GM12878 (cell line): Measurements from ENCODE around the gene PSME3. TPM values are rescaled to one million over a fixed set of nuclear protein-coding genes. Genes with fewer than 3 reads are reported as not detected.

Experiments used
- ATAC-seq: fragments of 200-7000 bp; cut with Tn5 transposase; 3 replicates; pipeline ENCODE4 v1.9.1; 2020; ENCODE audit warnings: mild to moderate bottlenecking, moderate library complexity
- BruUV-seq: library from RNA; stranded (reverse); fragments of 400-500 nt; replicated peaks from 2 replicates; lab custom pipeline; 2021; lab: Mats Ljungman, UMichigan
- CTCF ChIA-PET: fragments of 300-600 bp; sonication (Branson Sonifier 250); formaldehyde crosslinking; extraction: SDS; loops from one replicate; lab custom pipeline; 2021; ENCODE audit warnings: inconsistent platforms; lab: Yijun Ruan, JAX
- POLR2A ChIA-PET: fragments of 350-600 bp; formaldehyde crosslinking; extraction: SDS; loops from one replicate; lab custom pipeline; 2021; ENCODE audit warnings: inconsistent platforms; lab: Charles Lee
- RAD21 ChIA-PET: fragments of 300-600 bp; sonication (Branson Sonifier 250); formaldehyde crosslinking; loops from one replicate; lab custom pipeline; 2023; ENCODE audit warnings: antibody characterized with exemption; ENCODE audit not compliant: unreplicated experiment; lab: Charles Lee
- SMC1A ChIA-PET: fragments of 300-600 bp; sonication (Branson Sonifier 250); formaldehyde crosslinking; loops from one replicate; lab custom pipeline; 2023; ENCODE audit not compliant: unreplicated experiment, uncharacterized antibody; lab: Charles Lee
- DNase-seq: peaks from one replicate; pipeline ENCODE4 v3.0.0-alpha.2; 2011; ENCODE audit warnings: low read depth, low spot score
- FAIRE-seq: peaks from 3 replicates; lab custom pipeline; 2011; peaks lifted over from hg19 to GRCh38; lab: Jason Lieb, UNC
- H2AFZ ChIP-seq: 2 replicates; pipeline ENCODE4 v1.6.0; 2011; ENCODE audit warnings: low read depth, low read length, control low read depth; ENCODE audit not compliant: control insufficient read depth
- H3K27ac ChIP-seq: 2 replicates; pipeline ENCODE4 v1.5.1; 2011; ENCODE audit warnings: control low read depth; ENCODE audit not compliant: control insufficient read depth, insufficient read depth
- H3K27me3 ChIP-seq, 2 experiments: replicated peaks in 1 of 2; 2 replicates each; pipeline versions ENCODE4 v1.6.0 to v1.6.1; 2011; ENCODE audit warnings: low read length in 1 of 2; ENCODE audit not compliant: control insufficient read depth in 2 of 2, insufficient read depth in 2 of 2
- H3K36me3 ChIP-seq, 2 experiments: 2 replicates each; pipeline ENCODE4 v1.5.1; 2011; ENCODE audit warnings: low read length in 1 of 2; ENCODE audit not compliant: control insufficient read depth in 2 of 2, insufficient read depth in 2 of 2
- H3K4me1 ChIP-seq: 2 replicates; pipeline ENCODE4 v1.6.1; 2011; ENCODE audit warnings: mild to moderate bottlenecking, low read length, moderate library complexity, mixed read lengths; ENCODE audit not compliant: control insufficient read depth, insufficient read depth
- H3K4me2 ChIP-seq: 2 replicates; pipeline ENCODE4 v1.6.0; 2011; ENCODE audit warnings: control low read depth; ENCODE audit not compliant: control insufficient read depth, insufficient read depth
- H3K4me3 ChIP-seq: fragments of 200-600 bp; sonication (generic); 2 replicates; pipeline ENCODE4 v1.5.1; 2016
- H3K79me2 ChIP-seq: 2 replicates; pipeline ENCODE4 v1.6.0; 2011; ENCODE audit warnings: low read length; ENCODE audit not compliant: control insufficient read depth, insufficient read depth
- H3K9ac ChIP-seq: 2 replicates; pipeline ENCODE4 v1.8.0; 2011; ENCODE audit warnings: low read length, control low read depth, mixed read lengths; ENCODE audit not compliant: control insufficient read depth, insufficient read depth
- H3K9me3 ChIP-seq: replicated peaks from 3 replicates; pipeline ENCODE4 v1.5.1; 2011; ENCODE audit warnings: mild to moderate bottlenecking, low read length; ENCODE audit not compliant: control insufficient read depth, insufficient read depth
- H4K20me1 ChIP-seq: 2 replicates; pipeline ENCODE4 v1.6.0; 2011; ENCODE audit not compliant: control insufficient read depth, insufficient read depth
- EZH2 ChIP-seq: IDR thresholded peaks from 2 replicates; pipeline ENCODE4 v1.6.1; 2012; ENCODE audit warnings: low read depth, mild to moderate bottlenecking, control low read depth, inconsistent platforms, low read length, borderline replicate concordance; ENCODE audit not compliant: control insufficient read depth
- GABPA ChIP-seq: IDR thresholded peaks from 2 replicates; pipeline ENCODE4 v1.6.1; 2014; ENCODE audit warnings: antibody characterized with exemption, low read depth, mild to moderate bottlenecking, inconsistent platforms
- GATAD2B ChIP-seq: fragments of 450-650 bp; conservative IDR thresholded peaks from 2 replicates; pipeline ENCODE4 v1.6.1; 2017; ENCODE audit warnings: low read depth, mild to moderate bottlenecking, moderate library complexity
- IKZF1 ChIP-seq: fragments of 450-650 bp; conservative IDR thresholded peaks from 2 replicates; pipeline ENCODE4 v1.6.1; 2017; ENCODE audit warnings: antibody characterized with exemption, mild to moderate bottlenecking
- JUND ChIP-seq: IDR thresholded peaks from 2 replicates; pipeline ENCODE4 v1.6.1; 2012; ENCODE audit warnings: low read depth, mild to moderate bottlenecking, low read length, improper control_type of control experiment, moderate library complexity
- MYC ChIP-seq: IDR thresholded peaks from 2 replicates; pipeline ENCODE4 v1.6.1; 2011; ENCODE audit warnings: mild to moderate bottlenecking, low read length, moderate library complexity, inconsistent platforms; ENCODE audit not compliant: insufficient read depth, insufficient replicate concordance, insufficient read length, severe bottlenecking
- POLR2A ChIP-seq: IDR thresholded peaks from 2 replicates; pipeline ENCODE4 v1.6.1; 2011; ENCODE audit warnings: low read depth, mild to moderate bottlenecking, low read length
- RELB ChIP-seq: fragments of 450-650 bp; IDR thresholded peaks from 2 replicates; pipeline ENCODE4 v1.6.1; 2017; ENCODE audit warnings: low read depth, mild to moderate bottlenecking, moderate library complexity
- WGBS: methylation state at CpG from one replicate; pipeline ENCODE4 v1.1.6; 2016; ENCODE audit warnings: low lambda C conversion rate; ENCODE audit not compliant: insufficient replicate concordance, insufficient coverage; ENCODE audit errors: missing lambda C conversion rate; 5-methylcytosine and 5-hydroxymethylcytosine counted together
- in situ Hi-C: fragments of 300-500 bp; cut with MboI; formaldehyde crosslinking; loops from 9 replicates; pipeline ENCODE4 v1.14.3; 2018; ENCODE audit warnings: mixed read lengths
- intact Hi-C: fragments of 100-400 bp; cut with micrococcal nuclease; formaldehyde crosslinking; loops from one replicate; pipeline ENCODE4 v1.14.2; 2022; ENCODE audit not compliant: unreplicated experiment
- polyA plus RNA-seq, 11 experiments: library from polyadenylated mRNA; depleted of rRNA in 4 of 11; unstranded in 6 of 11; stranded (reverse) in 5 of 11; fragments of >200 nt; fragmentation: Nextera tagmentation in 4 of 11; fragmentation: Illumina TruSeq in 1 of 11; extraction: Ambion mirVana in 4 of 11; extraction: Trizol in 1 of 11; gene quantifications; 1 replicate in 1 of 11; 2 replicates in 10 of 11; pipeline versions ENCODE4 v1.2.1 to v1.2.3, GENCODE V29; 2011 to 2016; ENCODE audit warnings: inconsistent platforms in 2 of 11, missing spikeins in 2 of 11, low read depth in 1 of 11
- total RNA-seq, 4 experiments: library from RNA; depleted of rRNA in 3 of 4; stranded (reverse); fragments of >200 nt in 3 of 4; fragmentation: Illumina TruSeq in 1 of 4; extraction: Trizol in 1 of 4; gene quantifications; 2 replicates each; pipeline versions ENCODE4 v1.2.1 to v1.2.3, GENCODE V29; 2013 to 2021

The PSME3 gene
- total and polyA plus RNA-seq, 10 of the 15 experiments (the other 5 are each of a cell fraction or from before 2014, with no cell fraction given), result 26.9 to 330 (median 137) TPM

GRCh38 chr17:42817866-42818265, 15.3 kb upstream of the PSME3 start (continued):
- TF ChIP-seq RELB (no peak), MYC (no peak), JUND (no peak), GABPA (no peak), IKZF1 (no peak), GATAD2B (no peak)

GRCh38 chr17:42818379-42818778, 14.8 kb upstream of the PSME3 start:
- in situ Hi-C loops, result no loop called here
- Histone ChIP-seq H3K79me2 (peaks cover 12% of the 10 kb centered on the region), H2AFZ (no peak overlapping the region), H4K20me1 (no peaks in the 10 kb centered on the region), H3K4me3 (no peak overlapping the region), H3K4me1 (peaks cover 6% of the 10 kb centered on the region; the same call in 1 of the 2 replicates), H3K4me2 (no peak overlapping the region), H3K27me3 (no peaks in the 10 kb centered on the region), H3K36me3 (peaks cover 11 to 33% of the 10 kb centered on the region in 2 experiments), H3K9me3 (no peaks in the 10 kb centered on the region), H3K9ac (no peak overlapping the region), H3K27ac (no peak overlapping the region)
- TF ChIP-seq POLR2A (0 out of 2 replicates have a peak, but pooled peaks have one; percentile 22), EZH2 (no peak)
- FAIRE-seq (no peak), ATAC-seq (no peak), DNase-seq (no peak)
- RAD21 ChIA-PET, result no interaction called here
- no TSS peak for BruUV-seq
- POLR2A ChIA-PET, result no interaction called here
- intact Hi-C loops, result no loop called here
- 80% methylated on average over 5 of the region's 5 CpGs for WGBS
- CTCF ChIA-PET, result interaction anchor here (0.7 to 3.9 kb wide), 8 partner anchors 9 to 240 kb away, joined by 3 to 17 read pairs (median 4); partner anchors contain the start of gene RPL27
- SMC1A ChIA-PET, result interaction anchor here (0.7 to 0.9 kb wide), 2 partner anchors 18 to 179 kb away, joined by 3 to 4 read pairs; partner anchors contain the start of gene RPL27
